SK-N-DZ (cell line): ENCODE results near the gene CADM1.

Experiments used
- DNase-seq: peaks from one replicate; pipeline ENCODE4 v3.0.0-alpha.2; 2015; ENCODE audit warnings: low spot score

CADM1 gene

DNA sequence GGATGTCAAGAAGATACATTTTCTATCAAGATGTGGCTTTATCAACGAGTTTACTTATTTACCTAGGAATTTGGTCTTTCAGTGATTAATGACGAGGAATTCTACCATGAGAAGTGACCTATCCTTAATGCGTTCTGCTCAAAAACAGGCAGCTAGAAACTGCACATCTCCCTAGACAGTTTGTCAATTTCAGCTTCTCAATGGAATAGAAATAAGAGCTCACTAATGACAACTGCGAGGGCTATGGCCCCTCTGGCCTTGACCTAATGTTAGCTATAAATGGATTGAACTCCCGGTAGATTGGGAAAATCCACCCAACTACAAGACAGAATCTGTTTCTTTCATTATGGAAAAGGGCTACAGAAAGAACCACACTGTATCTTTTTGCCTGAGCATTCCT is 223.4 kb downstream of the CADM1 start:
- DNase-seq, result no peak

DNA sequence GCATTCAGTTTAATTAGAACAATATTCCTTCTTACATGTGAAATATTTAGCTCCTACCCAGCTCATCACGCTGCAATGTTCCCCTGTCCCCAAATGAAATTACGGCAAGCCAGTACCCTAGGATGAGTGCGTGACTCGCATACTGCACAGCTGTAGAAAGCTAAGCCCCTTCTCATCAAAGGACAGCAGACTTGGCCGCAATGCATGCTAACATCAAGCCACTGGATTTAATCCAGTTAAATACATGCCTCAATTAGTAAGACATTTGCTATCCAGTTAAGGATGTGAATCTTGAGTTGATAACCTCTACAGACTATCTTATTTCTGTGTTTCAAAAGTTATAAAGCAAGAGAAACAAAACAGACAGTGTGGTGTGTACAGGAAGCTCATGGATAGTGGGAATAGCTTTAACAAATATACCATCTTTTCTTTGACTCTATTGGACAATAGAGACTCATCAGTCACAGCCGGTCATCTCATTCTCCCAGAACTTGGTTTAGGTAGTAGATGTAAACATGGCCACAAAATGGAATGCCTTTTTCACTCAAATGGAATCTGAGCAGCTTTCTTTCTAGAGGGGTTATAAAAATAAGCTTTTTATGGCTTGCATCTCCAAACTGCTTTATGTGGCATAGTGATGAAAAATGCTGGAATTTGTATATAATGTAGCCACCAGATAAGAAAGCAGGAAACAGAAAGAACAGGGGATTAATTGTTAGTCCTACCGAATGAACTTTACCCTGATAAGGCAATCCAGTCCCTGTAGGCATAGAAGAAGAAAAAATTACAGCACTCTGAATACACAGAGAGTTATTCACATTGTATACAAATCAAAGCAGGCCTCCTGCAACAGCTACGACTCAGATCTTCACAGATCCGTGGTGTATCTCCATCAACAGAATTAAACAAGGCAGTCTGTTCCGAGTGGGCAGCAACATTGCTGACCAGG is 224.1 kb downstream of the CADM1 start:
- peak; percentile 1 for DNase-seq

GRCh38 chr11:115276799-115277198 is 227.4 kb downstream of the CADM1 start:
- no peak for DNase-seq

DNA sequence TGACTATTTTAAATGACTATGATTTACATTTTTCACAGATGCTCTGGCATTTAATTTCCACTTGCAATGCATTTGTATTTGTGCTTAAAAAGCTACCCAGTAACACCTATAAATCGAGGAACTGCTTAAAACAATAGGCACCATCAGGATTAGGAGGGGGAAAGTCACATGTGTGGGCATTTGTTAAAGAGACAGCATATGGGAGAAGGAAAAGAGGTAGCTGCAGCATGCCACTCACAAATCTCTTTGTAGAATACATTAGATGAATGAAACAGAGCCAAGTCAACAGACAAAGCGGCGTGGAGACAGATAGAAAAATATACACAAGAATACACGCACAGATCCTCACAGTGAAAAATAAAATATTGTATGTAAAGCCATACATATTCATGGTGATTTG is 228.0 kb downstream of the CADM1 start:
- no peak for DNase-seq

DNA sequence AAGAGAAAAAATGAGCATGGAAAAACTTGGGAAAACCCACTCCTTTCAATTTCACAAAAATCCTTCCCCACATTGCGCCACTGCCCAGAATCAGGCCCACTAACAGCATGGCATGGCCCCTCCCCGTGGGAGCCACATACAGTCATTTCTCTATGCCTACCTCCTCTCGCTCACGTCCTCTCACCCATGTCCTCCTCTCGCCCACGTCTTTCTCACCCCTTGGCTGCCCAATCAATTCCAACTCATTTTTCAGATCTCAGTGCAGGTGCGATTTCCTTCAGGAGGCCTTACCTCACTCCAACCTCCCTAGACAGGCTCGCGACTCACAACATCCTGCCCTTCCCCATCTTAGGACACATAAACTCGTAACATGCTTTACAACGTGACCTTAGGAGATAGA is 229.2 kb downstream of the CADM1 start:
- DNase-seq, result no peak

- no peak for DNase-seq
Observed at GRCh38 chr11:115272925-115273324, 231.3 kb downstream of the CADM1 start.

DNA sequence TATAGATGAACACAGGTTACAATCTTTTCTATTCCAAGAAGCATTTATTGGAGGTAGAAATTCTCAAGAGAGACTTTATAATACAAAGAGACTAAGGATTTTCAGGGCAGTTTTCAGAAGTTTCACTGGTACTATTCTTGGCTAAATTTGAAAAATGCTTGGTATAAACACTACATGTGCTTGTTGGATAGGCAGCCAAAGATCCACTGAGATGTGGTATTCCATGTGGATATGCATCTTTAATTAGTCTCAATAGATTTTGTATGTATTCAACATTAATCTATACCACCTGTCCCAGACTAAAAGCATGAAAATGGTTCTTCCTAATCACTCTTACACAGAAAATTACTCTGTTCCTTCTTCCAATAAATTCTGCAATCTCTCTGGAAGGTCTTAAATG is 232.6 kb downstream of the CADM1 start:
- DNase-seq, result no peak

DNA sequence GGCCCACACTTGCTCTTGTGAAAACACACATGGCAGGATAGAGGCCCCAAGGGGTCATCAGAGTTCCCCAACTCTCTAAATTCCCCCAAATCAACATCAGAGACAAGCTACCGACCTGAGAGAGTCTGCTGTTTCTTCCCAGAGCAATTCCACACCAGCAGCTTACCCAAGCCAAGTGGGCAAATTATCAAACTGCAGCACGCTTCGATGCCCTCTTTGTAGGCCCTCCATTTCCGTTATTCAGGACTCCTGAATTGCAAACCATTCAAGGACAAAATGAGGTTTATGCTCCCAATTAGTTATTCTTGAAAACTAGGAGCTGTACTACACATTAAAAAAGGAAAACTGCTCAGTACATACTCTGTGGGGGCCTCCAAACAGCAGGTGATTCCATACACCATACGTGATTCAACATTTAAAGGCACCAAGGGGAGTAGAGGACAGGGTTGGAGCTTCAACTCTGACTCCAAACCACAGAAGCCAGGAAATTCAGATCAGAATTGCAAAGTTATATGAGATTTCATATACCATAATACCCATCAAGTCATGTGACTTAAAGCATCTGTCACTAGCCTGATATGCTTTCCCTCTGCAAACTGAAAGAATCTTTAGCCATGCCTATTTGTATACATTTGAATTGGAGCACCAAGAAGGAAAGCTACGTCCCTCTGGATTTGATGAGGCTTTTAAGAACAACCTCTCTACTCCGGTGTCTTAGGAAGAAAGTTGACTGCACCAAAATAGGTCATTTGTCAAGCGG is 234.8 kb downstream of the CADM1 start:
- no peak for DNase-seq

- no peak for DNase-seq
Observed at GRCh38 chr11:115267871-115268270, 236.3 kb downstream of the CADM1 start.

DNA sequence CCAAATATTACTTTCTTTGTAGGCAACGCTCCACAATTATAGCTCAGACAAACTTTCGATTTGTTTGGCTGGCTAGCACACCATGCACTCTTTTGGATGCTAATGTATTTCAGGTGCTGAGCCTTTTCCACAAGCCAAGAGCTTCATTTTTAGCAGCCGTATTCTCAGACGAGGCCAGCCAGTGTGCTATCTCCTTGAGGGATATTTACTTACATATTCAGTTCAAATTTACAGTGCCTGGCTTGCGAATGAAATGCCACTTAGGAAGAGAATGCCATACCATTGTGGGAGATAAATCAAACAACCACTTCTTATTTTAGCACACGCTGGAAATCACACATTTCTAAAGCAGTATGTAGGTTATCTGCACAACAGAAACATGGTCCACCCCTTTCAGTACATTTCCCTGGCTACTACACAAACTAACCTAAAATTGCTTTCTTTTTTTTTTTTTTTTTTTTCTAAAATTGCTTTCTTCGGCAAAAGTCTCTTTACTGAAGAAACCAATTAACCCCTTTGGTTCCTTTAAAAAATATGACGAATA is 236.9 kb downstream of the CADM1 start:
- DNase-seq, result no peak

GRCh38 chr11:115266066-115266639 is 238.1 kb downstream of the CADM1 start:
- DNase-seq, result no peak

- DNase-seq, result no peak
Observed at GRCh38 chr11:115263799-115264656, 240.2 kb downstream of the CADM1 start.

GRCh38 chr11:115258216-115258615 is 246.0 kb downstream of the CADM1 start:
- DNase-seq, result no peak

DNA sequence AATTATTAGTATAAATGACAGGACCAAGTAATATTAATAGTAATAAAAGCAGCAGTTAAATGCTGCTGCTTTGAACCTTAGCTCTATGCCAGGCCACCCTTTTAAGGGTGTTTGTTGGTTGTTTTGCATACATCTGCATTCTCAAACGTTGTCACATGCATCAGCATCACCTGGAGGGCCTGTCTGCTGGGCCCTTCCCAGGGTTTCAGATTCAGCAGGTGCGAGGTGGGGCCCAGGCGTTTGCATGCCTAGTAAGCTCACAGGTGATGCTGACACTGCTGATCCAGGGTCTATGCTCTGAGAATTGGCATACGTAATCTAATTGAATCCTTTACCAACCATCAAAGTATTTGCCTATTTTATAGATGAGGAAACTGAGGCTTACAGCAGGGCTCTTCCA is 246.5 kb downstream of the CADM1 start:
- no peak for DNase-seq

- no peak for DNase-seq
Observed at GRCh38 chr11:115257270-115257669, 246.9 kb downstream of the CADM1 start.

- no peak for DNase-seq
Observed at GRCh38 chr11:115256397-115257197, 247.6 kb downstream of the CADM1 start.

DNA sequence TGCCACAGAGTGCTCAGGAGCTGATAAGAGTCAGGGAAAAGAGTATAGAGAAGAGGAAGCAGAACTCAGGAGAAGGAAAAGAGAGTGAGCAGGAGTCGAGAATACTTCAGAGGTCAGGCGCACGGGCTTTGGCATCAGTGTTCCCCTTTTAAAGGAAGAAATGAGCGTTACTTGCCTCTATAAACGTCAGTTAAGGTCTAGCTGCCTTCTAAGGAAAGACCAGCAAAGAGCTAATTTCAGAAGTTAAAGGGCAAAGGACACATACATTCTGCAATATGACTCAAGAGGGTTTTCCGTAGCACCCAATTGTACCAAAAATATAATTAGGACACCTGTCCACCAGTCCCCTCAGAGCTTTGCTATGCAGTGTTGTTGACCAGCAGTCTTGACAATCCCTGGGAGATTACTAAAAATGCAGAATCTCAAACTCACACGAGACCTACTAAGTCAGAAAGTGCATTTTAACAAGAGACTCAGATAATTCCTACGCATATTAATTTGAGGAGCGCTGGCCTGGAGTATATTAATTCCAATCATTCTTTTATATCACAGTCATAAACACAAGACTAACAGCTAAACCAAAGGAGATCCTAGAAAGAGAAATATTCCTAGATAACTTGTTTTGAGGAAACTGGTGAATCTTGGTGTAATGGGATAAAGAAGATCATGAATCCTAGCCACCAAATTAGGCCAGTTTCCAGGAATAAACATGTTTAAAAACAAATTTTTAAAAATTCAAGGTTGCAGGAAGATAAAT is 249.0 kb downstream of the CADM1 start:
- no peak for DNase-seq

DNA sequence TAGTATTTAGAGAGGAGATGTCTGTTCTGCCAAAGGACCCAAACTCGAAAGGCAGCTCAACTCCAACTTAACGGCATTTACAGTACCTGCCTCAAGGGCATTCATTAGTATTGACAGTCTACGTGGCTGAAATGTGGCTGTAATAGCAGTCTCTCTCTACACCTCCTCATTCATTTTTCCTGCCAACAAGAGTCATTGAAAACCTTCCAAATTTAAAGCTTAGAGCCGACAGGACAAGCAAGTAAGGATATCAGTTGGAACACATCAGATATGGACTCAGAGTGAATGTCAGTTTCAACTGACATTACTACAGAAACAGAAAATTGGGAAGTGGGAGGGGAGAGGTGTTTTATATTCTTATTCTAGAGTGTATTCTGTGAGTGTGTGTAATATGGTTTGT is 253.1 kb downstream of the CADM1 start:
- no peak for DNase-seq

DNA sequence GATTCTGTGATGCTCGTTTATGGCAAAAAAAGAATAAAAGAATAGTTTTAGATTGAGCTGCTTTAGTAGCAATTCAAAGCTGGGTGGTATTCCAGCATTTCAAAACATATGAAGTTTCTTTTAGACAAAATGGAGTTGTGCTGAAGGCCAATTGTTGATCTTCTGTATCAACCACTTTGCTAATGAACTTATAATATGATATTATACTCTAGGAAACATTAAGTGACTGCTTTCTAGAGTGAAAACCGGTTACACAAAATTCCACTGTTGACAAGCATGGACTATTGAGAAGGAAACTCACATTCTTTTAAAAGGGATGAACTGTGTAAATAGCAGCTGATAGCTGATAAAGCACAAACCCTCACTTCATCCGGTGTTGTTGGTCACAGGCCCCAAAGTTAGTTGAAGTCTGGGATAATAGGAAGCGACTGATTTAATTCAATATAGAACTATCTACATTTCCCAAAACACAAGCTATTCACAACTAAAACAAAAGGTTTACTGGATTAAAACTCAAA is 255.1 kb downstream of the CADM1 start:
- no peak for DNase-seq
